ENCODE measurements around the gene CD1E.
"Not testable (repeated sequence)": the region's sequence is repeated elsewhere in the genome, so short reads cannot be mapped to it uniquely, and the experiment has no call there.

Gene CD1E

DNA sequence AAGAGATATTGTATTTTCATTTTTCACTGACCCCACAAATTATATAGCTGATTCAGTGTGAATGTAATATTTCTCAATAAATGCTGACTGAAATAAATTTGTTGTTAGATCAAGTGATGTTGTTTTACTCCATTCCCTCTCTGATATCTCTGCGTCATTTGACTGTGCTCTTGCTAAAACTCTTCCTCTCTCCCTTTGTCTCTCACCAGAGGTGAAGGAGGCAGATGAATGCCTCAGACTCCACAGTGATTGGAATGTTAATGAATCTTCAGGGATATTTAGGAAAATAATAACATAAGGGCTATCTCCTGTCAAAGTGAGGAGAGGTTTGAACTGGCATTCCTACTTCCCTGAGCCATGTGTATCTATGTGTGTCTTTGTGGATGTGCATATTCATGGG is 3.7 kb downstream of the CD1E start:
- DNase-seq (ENCODE audit: extremely low read depth in 1 of 2, low read depth in 1 of 2), result no peak

DNA sequence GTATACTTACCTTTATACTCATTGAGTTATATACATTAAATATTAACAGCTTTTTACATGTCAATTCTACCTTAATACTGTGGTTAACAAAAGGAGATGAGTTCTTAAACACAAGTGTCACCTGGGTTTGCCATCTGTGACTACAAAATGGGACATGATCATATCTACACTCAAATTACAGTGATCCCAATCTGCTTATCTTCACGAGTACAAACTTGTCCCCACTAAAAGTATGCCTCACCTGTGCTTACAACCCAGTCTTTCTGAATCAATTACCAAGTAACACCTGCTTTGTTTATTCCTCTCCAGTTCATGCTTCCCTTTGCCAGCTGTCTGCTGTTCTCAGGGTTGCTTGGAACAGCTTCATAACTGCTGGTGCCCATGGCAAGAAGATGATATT is 8.8 kb downstream of the CD1E start:
- no peak for DNase-seq (ENCODE audit: extremely low read depth in 1 of 2, low read depth in 1 of 2)

DNA sequence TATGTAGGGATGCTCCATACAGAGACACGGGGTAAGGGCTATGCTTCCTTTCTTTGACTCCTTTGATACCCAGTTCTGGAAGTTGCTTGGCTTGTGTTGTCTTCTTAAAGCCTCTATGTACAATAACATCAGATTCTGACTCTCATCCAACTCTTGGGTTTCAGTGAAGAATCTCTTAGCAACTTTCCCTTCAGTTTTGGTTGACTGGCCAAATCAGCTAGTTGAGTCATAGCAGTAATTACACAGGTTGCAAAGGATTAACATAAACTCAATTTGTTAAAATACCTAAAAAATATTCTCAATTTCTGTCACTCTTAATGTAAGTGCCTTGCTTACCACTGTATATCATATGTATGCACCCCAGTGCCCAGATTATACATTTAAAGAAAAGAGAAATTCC is 9.2 kb downstream of the CD1E start:
- DNase-seq (ENCODE audit: extremely low read depth in 1 of 2, low read depth in 1 of 2), result no peak

DNA sequence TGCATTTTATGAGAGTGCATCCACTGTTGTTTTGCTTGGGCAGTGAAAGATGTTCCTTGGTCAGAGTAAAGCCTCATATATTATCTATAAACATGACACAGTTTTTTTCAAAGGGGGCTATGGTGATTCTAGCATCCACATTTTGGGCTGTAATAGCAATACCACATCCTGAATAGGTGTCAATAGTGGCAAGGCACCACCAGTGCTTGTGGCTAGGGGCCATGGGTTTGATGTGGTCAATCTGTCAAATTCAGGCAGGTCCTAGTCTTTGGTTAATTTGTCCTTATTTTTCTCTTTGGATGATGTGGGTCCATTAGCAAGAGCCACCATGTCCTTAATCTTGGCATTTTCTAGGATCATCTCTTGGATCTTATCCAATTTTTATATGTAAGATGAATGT is 13.1 kb downstream of the CD1E start:
- DNase-seq (ENCODE audit: extremely low read depth in 1 of 2, low read depth in 1 of 2), result no peak

DNA sequence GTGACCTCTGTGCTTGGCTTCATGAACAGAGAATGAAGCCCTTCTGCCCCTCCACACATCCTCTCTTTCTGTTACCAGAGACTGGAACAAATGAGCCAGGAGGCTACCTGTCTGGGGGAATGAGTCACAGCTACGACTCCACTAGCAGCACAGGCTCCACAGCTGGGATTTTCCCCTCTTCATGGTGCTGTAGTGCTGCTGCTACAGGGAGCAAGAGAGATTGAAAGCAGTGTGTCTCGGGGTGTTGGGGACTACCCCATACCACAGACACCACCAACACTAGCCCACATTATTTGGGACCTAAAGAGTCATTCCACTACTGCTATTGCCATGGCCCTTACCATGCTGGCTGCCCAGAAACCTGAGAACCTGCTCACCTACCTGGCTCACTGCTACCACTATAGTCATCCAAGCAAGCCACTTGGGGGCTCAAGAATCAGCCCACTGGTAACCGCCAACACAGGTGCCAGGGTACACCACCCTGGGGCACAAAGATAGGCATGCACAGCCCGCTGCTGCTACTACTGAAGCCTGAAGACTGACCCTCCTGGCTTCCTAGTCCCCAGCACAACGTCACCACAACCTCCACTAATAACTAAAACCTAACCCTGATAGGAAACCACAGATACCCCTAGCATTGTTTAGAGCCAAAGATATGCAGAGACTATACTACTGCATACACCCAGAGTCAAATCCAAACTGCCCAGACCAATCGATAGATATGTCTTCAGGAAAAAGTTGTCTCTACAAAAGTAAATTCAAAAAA is 17.7 kb downstream of the CD1E start:
- peak; percentile 33 to 40 for DNase-seq (ENCODE audit: extremely low read depth in 1 of 2, low read depth in 1 of 2)

DNA sequence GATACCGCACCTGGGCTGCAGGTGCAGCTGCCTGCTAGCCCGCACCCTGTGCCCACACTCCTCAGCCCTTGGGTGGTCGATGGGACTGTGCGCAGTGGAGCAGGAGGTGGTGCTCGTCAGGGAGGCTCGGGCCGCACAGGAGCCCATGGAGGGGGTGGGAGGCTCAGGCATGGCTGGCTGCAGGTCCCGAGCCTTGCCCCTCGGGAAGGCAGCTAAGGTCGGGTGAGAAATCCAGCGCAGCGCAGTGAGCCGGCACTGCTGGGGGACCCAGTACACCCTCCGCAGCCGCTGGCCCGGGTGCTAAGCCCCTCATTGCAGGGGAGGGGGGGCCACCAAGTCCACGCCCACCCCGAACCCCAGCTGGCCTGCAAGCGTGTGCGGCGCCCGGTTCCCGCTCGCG is 20.4 kb downstream of the CD1E start:
- not testable (repeated sequence) for DNase-seq (ENCODE audit: extremely low read depth in 1 of 2, low read depth in 1 of 2)

DNA sequence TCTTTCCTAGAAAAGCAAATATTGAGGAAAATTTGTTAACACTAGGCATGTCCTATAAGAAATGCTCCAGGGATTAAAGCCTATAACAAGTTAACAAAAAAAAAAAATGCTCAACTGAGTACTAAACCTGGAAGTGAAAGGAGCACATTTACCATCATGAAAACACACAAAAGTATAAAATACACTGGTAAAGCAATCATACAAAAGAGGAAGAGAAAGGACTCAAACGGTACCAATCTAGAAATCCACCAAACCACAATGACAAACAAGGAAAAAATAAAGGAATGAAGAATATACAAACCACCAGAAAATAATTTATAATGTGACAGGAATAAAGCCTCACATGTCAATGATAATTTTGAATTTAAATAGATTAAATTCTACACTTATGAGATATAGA is 21.2 kb downstream of the CD1E start:
- DNase-seq (ENCODE audit: extremely low read depth in 1 of 2, low read depth in 1 of 2), result no peak

DNA sequence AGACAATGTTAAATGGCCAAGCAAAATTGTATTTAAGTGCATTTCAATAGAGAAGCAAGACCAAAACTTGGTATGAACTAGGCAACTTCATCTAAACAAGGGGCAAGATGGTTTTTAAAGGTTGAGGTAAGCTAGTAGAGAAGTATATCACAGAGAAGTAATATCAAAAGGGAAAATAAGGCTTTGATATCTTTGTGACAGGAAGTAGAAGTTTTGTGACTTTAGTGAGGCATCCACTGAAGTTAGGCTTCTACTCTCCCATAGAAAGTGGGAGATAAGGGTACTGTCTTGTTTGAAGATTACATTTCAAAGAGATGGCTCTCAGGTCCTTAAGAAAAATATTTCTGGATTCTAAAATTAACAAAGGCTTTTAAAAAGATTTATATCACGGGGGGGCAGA is 36.6 kb downstream of the CD1E start:
- DNase-seq (ENCODE audit: extremely low read depth in 1 of 2, low read depth in 1 of 2), result no peak

DNA sequence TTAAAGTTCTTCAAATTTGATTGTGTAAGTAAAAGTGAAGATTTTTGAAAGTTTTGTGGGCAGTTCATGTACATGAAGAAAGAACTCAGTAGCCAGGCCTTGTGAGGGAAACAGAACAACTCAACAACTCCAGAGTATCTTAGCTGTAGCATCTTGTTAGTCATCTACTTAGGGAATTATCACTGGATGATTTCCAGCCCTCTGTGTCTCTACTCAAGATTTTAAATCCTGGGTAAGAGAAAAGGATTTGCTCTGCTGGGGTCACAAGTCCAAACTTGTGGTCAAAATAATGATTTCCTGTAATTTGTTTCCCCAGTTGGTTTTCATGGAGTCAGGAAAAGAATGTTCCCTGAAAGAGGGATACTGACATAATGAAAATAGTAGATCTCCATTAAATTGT is 37.4 kb downstream of the CD1E start:
- DNase-seq (ENCODE audit: extremely low read depth in 1 of 2, low read depth in 1 of 2), result no peak

DNA sequence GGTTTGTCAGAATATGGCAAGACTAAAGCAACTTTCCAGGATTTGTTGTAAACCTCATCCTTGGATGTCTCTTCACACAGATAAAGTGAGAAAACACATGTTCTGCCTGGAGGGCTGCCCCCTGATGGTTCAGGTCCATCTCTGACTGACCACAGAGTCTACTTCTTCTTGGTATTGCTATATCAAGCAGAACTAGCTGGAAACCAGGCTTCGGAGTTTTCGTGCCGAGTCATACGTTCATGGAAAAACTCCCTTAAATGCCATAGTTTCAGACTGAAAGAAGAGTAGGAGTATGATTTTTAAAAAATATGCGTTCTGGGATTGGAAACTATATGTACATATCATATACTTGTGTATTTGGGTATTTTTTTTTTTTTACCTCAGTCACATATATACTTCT is 39.8 kb downstream of the CD1E start:
- no peak for DNase-seq (ENCODE audit: extremely low read depth in 1 of 2, low read depth in 1 of 2)

DNA sequence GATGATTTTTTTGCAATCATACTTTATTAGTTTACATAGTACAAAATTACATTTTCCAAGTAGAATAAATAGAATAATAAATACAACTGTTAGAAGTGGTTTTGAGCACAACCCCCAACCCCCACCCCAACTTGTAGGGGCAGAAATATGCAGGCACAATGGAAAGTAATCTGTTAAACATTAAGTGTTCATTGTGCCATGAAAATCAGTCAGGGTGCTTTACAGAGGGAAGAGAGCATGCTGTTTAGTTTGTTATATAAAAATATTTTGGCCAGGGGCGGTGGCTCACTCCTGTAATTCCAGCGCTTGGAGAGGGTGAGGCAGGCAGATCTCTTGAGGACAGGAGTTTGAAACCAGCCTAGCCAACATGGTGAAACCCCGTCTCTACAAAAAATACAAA is 43.0 kb downstream of the CD1E start:
- DNase-seq (ENCODE audit: extremely low read depth in 1 of 2, low read depth in 1 of 2), result no peak

DNA sequence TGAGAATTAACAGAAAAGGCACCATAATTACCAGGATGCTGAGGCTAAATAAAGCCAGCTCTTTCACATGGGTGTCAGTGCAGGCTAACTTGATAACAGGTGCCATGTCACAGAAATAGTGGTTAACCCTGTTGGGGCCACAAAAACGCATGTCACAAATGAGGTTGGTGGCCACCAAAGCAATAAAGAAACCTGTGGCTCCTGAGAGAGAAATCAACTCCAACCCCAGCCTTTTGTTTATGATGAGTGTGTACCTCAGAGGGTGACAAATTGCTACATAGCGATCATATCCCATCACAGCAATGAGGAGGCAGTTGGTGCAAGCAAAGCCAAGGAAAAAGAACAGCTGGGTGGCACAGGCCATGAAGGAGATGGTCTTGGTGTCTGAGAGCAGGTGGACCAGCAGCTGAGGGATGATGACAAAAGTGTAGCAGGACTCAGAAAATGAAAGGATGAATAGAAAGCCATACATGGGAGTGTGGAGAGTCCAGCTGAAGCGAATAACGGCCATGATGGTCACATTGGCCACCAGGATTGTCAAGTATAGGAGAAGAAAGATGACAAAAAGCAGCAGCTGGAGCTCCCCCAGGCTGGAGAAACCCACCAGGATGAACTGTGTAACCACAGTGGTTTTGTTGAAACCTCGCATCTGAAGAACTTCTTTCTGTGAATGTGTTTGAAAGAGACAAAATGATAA is 45.3 kb downstream of the CD1E start, which contains the start of gene OR10T2:
OR10T2 (minus strand) TSS at position 649 of the 697 bp plus-strand sequence; CDS start at position 649, 0 bp downstream.
- no peak for DNase-seq (ENCODE audit: extremely low read depth in 1 of 2, low read depth in 1 of 2)

DNA sequence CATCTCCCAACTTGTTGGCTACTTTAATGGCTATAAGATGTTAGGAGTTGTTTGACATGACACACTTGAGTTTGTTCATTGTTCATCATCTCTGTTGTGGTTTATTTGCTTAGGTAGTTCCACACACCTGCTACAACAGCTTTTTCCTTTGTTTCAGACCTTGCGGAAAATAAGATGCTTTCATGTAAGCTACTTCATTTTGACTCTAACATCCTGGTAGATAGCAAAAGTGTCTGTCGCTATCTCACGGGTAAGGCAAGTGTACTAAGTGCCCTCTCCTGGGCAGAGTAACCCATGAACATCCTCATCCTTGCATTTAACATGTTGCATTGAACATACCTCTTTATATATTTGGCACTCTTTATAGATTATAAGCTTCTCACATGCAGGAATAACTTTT is 47.2 kb downstream of the CD1E start:
- no peak for DNase-seq (ENCODE audit: extremely low read depth in 1 of 2, low read depth in 1 of 2)

DNA sequence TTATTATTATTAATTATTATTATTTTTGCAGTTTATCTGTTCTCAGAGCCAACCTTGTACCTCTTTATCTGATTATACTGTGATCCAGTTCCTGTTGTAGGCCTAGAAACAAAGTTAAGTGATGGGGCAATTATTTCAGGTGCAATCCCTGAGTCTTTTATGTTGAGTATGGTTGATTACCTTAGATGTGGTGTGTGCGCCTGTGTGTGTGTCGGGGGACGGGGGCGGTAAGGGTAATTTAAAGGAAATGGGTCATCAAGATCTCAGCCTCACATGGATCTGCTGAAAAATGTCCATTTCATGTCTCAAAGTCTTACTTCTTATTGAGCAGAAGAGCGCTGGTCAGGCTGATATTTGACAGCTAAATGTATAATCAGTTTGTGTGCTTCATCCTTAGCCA is 53.4 kb downstream of the CD1E start:
- DNase-seq (ENCODE audit: extremely low read depth in 1 of 2, low read depth in 1 of 2), result no peak

Data from stimulated activated CD8-positive, alpha-beta memory T cell treated with anti-CD3 and anti-CD28 coated beads, Interleukin-7, amount 100 ng/mL, for 48 hours (primary cell).